HepG2 (cell line): Measurements from ENCODE around the gene KLF6. TPM values are rescaled to one million over a fixed set of nuclear protein-coding genes. Genes with fewer than 3 reads are reported as not detected.

Experiments used
- HMGA1 ChIP-seq: sonication (generic); formaldehyde crosslinking; conservative IDR thresholded peaks from 2 replicates; pipeline ENCODE4 v1.4.0; 2020; ENCODE audit warnings: missing genetic modification reagents
- KDM2A ChIP-seq: sonication (generic); formaldehyde crosslinking; IDR thresholded peaks from 2 replicates; pipeline ENCODE4 v1.4.0; 2020; ENCODE audit warnings: low read depth, missing genetic modification reagents, borderline replicate concordance
- MIER2 ChIP-seq: IDR thresholded peaks from 2 replicates; pipeline ENCODE4 v1.6.1; 2016; ENCODE audit warnings: missing biosample characterization, missing genetic modification reagents
- ONECUT2 ChIP-seq: sonication (generic); formaldehyde crosslinking; IDR thresholded peaks from 2 replicates; pipeline ENCODE4 v1.4.0; 2020; ENCODE audit warnings: missing genetic modification reagents
- SMAD1 ChIP-seq: sonication (generic); formaldehyde crosslinking; IDR thresholded peaks from 2 replicates; pipeline ENCODE4 v1.4.0; 2020; ENCODE audit warnings: missing genetic modification reagents, low read depth, mild to moderate bottlenecking, borderline replicate concordance
- ZNF12 ChIP-seq: sonication (generic); formaldehyde crosslinking; IDR thresholded peaks from 2 replicates; pipeline ENCODE4 v1.5.0; 2020; ENCODE audit warnings: missing genetic modification reagents
- ZNF256 ChIP-seq: sonication (generic); formaldehyde crosslinking; conservative IDR thresholded peaks from 2 replicates; pipeline ENCODE4 v1.4.0; 2020; ENCODE audit warnings: missing genetic modification reagents
- ZNF775 ChIP-seq: sonication (generic); formaldehyde crosslinking; IDR thresholded peaks from 2 replicates; pipeline ENCODE4 v1.4.0; 2020; ENCODE audit warnings: missing genetic modification reagents, mild to moderate bottlenecking, moderate library complexity, borderline replicate concordance
- polyA plus RNA-seq, 8 experiments: library from polyadenylated mRNA; depleted of rRNA in 3 of 8; stranded (reverse) in 7 of 8; unstranded in 1 of 8; fragments of >200 nt; fragmentation: Illumina TruSeq in 4 of 8; extraction: Trizol in 4 of 8; gene quantifications; 2 replicates each; pipeline versions ENCODE4 v1.2.1 to v1.2.3, GENCODE V29; 2011 to 2016; ENCODE audit warnings: low read depth in 4 of 8, missing spikeins in 1 of 8, mixed read lengths in 1 of 8; ENCODE audit not compliant: insufficient read depth in 1 of 8
- total RNA-seq, 5 experiments: library from RNA; depleted of rRNA; stranded (reverse); fragments of >200 nt; fragmentation: Illumina TruSeq; extraction: Trizol; gene quantifications; 2 replicates each; pipeline ENCODE4 v1.2.3, GENCODE V29; 2016; ENCODE audit warnings: low read depth in 1 of 5
- TF ChIP-seq, protein P1 (sequence below): fragments of 450-650 bp; IDR thresholded peaks from 2 replicates; pipeline ENCODE4 v1.6.1; 2017; ENCODE audit warnings: mild to moderate bottlenecking
- TF ChIP-seq, protein P2 (sequence below): sonication (generic); formaldehyde crosslinking; IDR thresholded peaks from 2 replicates; pipeline ENCODE4 v1.5.1; 2020; ENCODE audit warnings: missing genetic modification reagents, mild to moderate bottlenecking, borderline replicate concordance
- TF ChIP-seq, protein P3 (sequence below): sonication (generic); formaldehyde crosslinking; IDR thresholded peaks from 2 replicates; pipeline ENCODE4 v1.4.0; 2020; ENCODE audit warnings: missing genetic modification reagents
- TF ChIP-seq, protein P4 (sequence below): sonication (generic); formaldehyde crosslinking; IDR thresholded peaks from 2 replicates; pipeline ENCODE4 v1.4.0; 2020; ENCODE audit warnings: low read depth, missing genetic modification reagents
- TF ChIP-seq, protein P5 (sequence below): IDR thresholded peaks from 2 replicates; pipeline ENCODE4 v1.6.1; 2016; ENCODE audit warnings: low read depth, missing genetic modification reagents, missing compliant biosample characterization

KLF6 gene
- total and polyA plus RNA-seq, 2 of the 13 experiments (the other 11 are each of a cell fraction or from before 2014, with no cell fraction given), result 27.0 to 71.9 TPM

DNA sequence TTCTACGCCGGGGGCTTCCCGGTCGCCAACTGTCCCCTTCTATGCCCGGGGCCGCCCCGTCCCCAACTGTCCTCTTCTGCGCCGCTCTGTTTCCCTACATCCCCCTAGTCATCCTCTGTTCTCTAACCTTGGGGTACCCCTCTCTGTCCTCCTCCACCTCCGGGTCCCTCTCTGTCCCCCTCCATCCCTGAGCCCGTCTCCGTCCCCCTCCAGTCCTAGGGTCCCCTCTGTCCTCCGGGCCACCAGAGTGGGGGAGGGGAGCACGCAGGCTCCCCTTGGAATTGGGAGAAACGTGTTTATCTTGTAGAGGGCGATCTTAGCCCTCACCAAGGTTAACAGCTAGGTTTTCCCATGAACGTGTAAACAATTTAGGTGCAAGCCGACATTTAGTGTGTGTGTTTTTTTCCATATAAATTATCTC is 852 bp upstream of the KLF6 start (continued):
- TF ChIP-seq MIER2 (CRISPR knock-in tag) (no peak), SMAD1 (CRISPR knock-in tag) (no peak; the same call in 1 of the 2 replicates), ONECUT2 (CRISPR knock-in tag) (no peak), ZNF775 (no peak), ZNF256 (CRISPR knock-in tag) (no peak), KDM2A (no peak; the same call in 1 of the 2 replicates), ZNF12 (CRISPR knock-in tag) (no peak), HMGA1 (CRISPR knock-in tag) (no peak)
- TF ChIP-seq, protein P1, sequence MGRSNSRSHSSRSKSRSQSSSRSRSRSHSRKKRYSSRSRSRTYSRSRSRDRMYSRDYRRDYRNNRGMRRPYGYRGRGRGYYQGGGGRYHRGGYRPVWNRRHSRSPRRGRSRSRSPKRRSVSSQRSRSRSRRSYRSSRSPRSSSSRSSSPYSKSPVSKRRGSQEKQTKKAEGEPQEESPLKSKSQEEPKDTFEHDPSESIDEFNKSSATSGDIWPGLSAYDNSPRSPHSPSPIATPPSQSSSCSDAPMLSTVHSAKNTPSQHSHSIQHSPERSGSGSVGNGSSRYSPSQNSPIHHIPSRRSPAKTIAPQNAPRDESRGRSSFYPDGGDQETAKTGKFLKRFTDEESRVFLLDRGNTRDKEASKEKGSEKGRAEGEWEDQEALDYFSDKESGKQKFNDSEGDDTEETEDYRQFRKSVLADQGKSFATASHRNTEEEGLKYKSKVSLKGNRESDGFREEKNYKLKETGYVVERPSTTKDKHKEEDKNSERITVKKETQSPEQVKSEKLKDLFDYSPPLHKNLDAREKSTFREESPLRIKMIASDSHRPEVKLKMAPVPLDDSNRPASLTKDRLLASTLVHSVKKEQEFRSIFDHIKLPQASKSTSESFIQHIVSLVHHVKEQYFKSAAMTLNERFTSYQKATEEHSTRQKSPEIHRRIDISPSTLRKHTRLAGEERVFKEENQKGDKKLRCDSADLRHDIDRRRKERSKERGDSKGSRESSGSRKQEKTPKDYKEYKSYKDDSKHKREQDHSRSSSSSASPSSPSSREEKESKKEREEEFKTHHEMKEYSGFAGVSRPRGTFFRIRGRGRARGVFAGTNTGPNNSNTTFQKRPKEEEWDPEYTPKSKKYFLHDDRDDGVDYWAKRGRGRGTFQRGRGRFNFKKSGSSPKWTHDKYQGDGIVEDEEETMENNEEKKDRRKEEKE, result no peak
- TF ChIP-seq, protein P2, sequence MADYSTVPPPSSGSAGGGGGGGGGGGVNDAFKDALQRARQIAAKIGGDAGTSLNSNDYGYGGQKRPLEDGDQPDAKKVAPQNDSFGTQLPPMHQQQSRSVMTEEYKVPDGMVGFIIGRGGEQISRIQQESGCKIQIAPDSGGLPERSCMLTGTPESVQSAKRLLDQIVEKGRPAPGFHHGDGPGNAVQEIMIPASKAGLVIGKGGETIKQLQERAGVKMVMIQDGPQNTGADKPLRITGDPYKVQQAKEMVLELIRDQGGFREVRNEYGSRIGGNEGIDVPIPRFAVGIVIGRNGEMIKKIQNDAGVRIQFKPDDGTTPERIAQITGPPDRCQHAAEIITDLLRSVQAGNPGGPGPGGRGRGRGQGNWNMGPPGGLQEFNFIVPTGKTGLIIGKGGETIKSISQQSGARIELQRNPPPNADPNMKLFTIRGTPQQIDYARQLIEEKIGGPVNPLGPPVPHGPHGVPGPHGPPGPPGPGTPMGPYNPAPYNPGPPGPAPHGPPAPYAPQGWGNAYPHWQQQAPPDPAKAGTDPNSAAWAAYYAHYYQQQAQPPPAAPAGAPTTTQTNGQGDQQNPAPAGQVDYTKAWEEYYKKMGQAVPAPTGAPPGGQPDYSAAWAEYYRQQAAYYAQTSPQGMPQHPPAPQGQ, result no peak
- TF ChIP-seq, protein P3, sequence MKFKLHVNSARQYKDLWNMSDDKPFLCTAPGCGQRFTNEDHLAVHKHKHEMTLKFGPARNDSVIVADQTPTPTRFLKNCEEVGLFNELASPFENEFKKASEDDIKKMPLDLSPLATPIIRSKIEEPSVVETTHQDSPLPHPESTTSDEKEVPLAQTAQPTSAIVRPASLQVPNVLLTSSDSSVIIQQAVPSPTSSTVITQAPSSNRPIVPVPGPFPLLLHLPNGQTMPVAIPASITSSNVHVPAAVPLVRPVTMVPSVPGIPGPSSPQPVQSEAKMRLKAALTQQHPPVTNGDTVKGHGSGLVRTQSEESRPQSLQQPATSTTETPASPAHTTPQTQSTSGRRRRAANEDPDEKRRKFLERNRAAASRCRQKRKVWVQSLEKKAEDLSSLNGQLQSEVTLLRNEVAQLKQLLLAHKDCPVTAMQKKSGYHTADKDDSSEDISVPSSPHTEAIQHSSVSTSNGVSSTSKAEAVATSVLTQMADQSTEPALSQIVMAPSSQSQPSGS, result no peak
- TF ChIP-seq, protein P4, sequence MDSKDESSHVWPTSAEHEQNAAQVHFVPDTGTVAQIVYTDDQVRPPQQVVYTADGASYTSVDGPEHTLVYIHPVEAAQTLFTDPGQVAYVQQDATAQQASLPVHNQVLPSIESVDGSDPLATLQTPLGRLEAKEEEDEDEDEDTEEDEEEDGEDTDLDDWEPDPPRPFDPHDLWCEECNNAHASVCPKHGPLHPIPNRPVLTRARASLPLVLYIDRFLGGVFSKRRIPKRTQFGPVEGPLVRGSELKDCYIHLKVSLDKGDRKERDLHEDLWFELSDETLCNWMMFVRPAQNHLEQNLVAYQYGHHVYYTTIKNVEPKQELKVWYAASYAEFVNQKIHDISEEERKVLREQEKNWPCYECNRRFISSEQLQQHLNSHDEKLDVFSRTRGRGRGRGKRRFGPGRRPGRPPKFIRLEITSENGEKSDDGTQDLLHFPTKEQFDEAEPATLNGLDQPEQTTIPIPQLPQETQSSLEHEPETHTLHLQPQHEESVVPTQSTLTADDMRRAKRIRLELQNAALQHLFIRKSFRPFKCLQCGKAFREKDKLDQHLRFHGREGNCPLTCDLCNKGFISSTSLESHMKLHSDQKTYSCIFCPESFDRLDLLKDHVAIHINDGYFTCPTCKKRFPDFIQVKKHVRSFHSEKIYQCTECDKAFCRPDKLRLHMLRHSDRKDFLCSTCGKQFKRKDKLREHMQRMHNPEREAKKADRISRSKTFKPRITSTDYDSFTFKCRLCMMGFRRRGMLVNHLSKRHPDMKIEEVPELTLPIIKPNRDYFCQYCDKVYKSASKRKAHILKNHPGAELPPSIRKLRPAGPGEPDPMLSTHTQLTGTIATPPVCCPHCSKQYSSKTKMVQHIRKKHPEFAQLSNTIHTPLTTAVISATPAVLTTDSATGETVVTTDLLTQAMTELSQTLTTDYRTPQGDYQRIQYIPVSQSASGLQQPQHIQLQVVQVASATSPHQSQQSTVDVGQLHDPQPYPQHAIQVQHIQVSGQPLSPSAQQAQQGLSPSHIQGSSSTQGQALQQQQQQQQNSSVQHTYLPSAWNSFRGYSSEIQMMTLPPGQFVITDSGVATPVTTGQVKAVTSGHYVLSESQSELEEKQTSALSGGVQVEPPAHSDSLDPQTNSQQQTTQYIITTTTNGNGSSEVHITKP (CRISPR knock-in tag), result no peak
- TF ChIP-seq, protein P5, sequence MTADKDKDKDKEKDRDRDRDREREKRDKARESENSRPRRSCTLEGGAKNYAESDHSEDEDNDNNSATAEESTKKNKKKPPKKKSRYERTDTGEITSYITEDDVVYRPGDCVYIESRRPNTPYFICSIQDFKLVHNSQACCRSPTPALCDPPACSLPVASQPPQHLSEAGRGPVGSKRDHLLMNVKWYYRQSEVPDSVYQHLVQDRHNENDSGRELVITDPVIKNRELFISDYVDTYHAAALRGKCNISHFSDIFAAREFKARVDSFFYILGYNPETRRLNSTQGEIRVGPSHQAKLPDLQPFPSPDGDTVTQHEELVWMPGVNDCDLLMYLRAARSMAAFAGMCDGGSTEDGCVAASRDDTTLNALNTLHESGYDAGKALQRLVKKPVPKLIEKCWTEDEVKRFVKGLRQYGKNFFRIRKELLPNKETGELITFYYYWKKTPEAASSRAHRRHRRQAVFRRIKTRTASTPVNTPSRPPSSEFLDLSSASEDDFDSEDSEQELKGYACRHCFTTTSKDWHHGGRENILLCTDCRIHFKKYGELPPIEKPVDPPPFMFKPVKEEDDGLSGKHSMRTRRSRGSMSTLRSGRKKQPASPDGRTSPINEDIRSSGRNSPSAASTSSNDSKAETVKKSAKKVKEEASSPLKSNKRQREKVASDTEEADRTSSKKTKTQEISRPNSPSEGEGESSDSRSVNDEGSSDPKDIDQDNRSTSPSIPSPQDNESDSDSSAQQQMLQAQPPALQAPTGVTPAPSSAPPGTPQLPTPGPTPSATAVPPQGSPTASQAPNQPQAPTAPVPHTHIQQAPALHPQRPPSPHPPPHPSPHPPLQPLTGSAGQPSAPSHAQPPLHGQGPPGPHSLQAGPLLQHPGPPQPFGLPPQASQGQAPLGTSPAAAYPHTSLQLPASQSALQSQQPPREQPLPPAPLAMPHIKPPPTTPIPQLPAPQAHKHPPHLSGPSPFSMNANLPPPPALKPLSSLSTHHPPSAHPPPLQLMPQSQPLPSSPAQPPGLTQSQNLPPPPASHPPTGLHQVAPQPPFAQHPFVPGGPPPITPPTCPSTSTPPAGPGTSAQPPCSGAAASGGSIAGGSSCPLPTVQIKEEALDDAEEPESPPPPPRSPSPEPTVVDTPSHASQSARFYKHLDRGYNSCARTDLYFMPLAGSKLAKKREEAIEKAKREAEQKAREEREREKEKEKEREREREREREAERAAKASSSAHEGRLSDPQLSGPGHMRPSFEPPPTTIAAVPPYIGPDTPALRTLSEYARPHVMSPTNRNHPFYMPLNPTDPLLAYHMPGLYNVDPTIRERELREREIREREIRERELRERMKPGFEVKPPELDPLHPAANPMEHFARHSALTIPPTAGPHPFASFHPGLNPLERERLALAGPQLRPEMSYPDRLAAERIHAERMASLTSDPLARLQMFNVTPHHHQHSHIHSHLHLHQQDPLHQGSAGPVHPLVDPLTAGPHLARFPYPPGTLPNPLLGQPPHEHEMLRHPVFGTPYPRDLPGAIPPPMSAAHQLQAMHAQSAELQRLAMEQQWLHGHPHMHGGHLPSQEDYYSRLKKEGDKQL (CRISPR knock-in tag), result no peak
